Heart left ventricle (tissue), 16 donors: Measurements from ENCODE around the gene IL13RA1. TPM values are rescaled to one million over a fixed set of nuclear protein-coding genes. Genes with fewer than 3 reads are reported as not detected.
A peak's percentile ranks its signal among the peaks of the same experiment; 100 is the strongest.
"Not testable (repeated sequence)": the region's sequence is repeated elsewhere in the genome, so short reads cannot be mapped to it uniquely, and the experiment has no call there.

Source experiments
- ATAC-seq, 4 donors: fragments of 200-7000 bp; cut with Tn5 transposase; one replicate each; pipeline ENCODE4 v1.9.1; 2020 to 2022; ENCODE audit warnings: moderate library complexity in 4 of 4, mild to moderate bottlenecking in 3 of 4, moderate number of reproducible peaks in 1 of 4
- DNase-seq, 5 donors: peaks; one replicate each; pipeline ENCODE4 v3.0.0-alpha.2; 2020
- H3K27ac ChIP-seq, 12 donors: fragments of 200-600 bp; sonication (generic) in 4 of 12; one replicate each; pipeline versions ENCODE4 v1.5.0 to v1.8.0; 2016 to 2022; ENCODE audit warnings: mild to moderate bottlenecking in 2 of 12
- H3K27me3 ChIP-seq, 9 donors: fragments of 200-600 bp; sonication (generic) in 2 of 9; one replicate each; pipeline versions ENCODE4 v1.5.1 to v1.8.0; 2016 to 2022; ENCODE audit warnings: mild to moderate bottlenecking in 3 of 9
- H3K36me3 ChIP-seq, 9 donors: fragments of 200-600 bp; sonication (generic) in 2 of 9; one replicate each; pipeline versions ENCODE4 v1.5.0 to v1.8.0; 2018 to 2022; ENCODE audit warnings: mild to moderate bottlenecking in 2 of 9
- H3K4me1 ChIP-seq, 12 donors: fragments of 200-600 bp; sonication (generic) in 4 of 12; one replicate each; pipeline versions ENCODE4 v1.5.0 to v1.8.0; 2016 to 2022; ENCODE audit warnings: mild to moderate bottlenecking in 3 of 12
- H3K4me3 ChIP-seq, 12 donors: fragments of 200-600 bp; sonication (generic) in 4 of 12; one replicate each; pipeline versions ENCODE4 v1.5.0 to v1.8.0; 2017 to 2022; ENCODE audit warnings: mild to moderate bottlenecking in 9 of 12, moderate library complexity in 4 of 12
- H3K9me3 ChIP-seq, 12 donors: fragments of 200-600 bp; sonication (generic) in 4 of 12; one replicate each; pipeline versions ENCODE4 v1.5.0 to v1.8.0; 2016 to 2022; ENCODE audit warnings: mild to moderate bottlenecking in 1 of 12
- POLR2A ChIP-seq, 2 donors: fragments of 450-650 bp; IDR thresholded peaks; one replicate each; pipeline ENCODE4 v1.6.1; 2017; ENCODE audit warnings: antibody characterized with exemption in 2 of 2, mild to moderate bottlenecking in 2 of 2, moderate library complexity in 2 of 2
- WGBS, 4 donors: extraction: QIAGEN DNeasy Blood & Tissue Kit in 2 of 4; methylation state at CpG; one replicate each; pipeline versions ENCODE4 v1.1.5 to v1.1.7; 2013 to 2018; 5-methylcytosine and 5-hydroxymethylcytosine counted together
- intact Hi-C, 10 donors: fragments of 100-400 bp; cut with DNase I; formaldehyde crosslinking; loops; one replicate each; pipeline versions ENCODE4 v1.11.1 to v1.14.2; 2022
- polyA plus RNA-seq, 2 donors: library from polyadenylated mRNA; stranded (reverse); fragments of 200-250 nt; gene quantifications; one replicate each; pipeline ENCODE4 v1.2.3, GENCODE V29; 2013
- total RNA-seq, 9 donors: library from RNA; depleted of rRNA in 2 of 9; stranded (reverse); fragments of >200 nt in 2 of 9; fragmentation: NEBNext Ultra II Directional in 3 of 9; extraction: Animal tissue kit (Norgen Biotek cat#: 25700) in 3 of 9; gene quantifications; one replicate each; pipeline versions ENCODE4 v1.1.0 to v1.2.4, GENCODE V29; 2016 to 2023
- TF ChIP-seq, protein P1 (sequence below), 12 donors: fragments of 200-600 bp; sonication (generic) in 4 of 12; IDR thresholded peaks; one replicate each; pipeline versions ENCODE4 v1.5.0 to v1.8.0; 2018 to 2022; ENCODE audit warnings: antibody characterized with exemption in 12 of 12, mild to moderate bottlenecking in 5 of 12
- donor health status: ischemic (EF 13 %, LVEDD 7.1; RV severe dilation, severe dysfunction).
- donor health status: healthy with polysubstance abuse.
- donor health status: DM: no; HTN: yes; CAD: no.
- donor health status: DM: no; HTN: no; CAD: no.
- donor health status: ischemic (EF 25% LVEDD 6.9; RV normal size, moderate dysfunction).
- donor health status: ischemic (EF 25% LVEDD 5.7; RV mildly dilated, moderate dysfunction).
- donor health status: healthy.
- donor health status: DM: yes; HTN: yes; CAD: no.
- donor health status: ischemic (EF 35%, LVEDD 5.7; RV mildly dilated, moderate dysfunction).
- donor health status: nonischemic (EF 11% LVEDD 7.7; RV severe dilation, severe dysfunction).
- donor health status: DM: yes; HTN: yes; CAD: no.
- donor health status: PGD.
- donor health status: ischemic (EF 29% LVEDD 5.4; RV normal size, mild dysfunction).
- donor health status: nonischemic (EF 23%, LVEDD 6.1; RV moderate dilation, normal function).

Gene IL13RA1
- total and polyA plus RNA-seq, 11 donors: 5.8 to 44.7 (median 16.8) TPM

DNA sequence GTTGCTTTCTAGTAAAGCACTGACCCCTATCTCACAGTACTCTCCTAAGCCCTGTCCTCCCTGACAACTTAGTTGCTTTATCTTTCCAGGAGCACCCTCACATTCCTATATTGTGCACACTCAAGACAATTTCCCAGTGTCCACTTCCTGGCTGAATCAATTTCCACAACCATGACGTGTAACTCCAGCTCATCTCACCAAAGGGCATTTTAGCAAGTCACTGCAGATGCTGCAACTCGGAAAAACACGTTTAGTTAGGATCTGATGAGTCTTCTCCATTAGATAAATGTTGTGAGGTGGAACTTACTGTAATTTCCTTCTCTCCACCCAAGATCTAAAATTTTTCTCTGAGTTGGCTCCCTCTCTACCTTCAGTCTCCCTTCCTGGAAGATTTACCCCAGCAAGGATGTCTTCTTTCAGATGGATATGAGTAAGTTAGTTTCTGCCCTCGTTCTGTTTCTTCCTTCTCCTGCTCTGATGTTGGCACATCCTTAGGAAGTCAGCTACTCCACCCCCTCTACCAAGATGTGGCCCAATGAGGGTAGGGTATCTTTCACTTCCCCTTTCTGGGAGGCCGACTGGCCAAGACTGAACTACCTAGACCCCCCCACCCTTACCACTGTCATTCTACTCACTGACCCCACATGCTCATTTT lies 28.8 kb upstream of the IL13RA1 start:
- 59 to 76% (median 67%) methylated on average over 5 of the region's 5 CpGs for WGBS, 4 donors
- intact Hi-C loops: no loop called here
- peak in 2 of 4 donors; percentile 38 to 61 for ATAC-seq

DNA sequence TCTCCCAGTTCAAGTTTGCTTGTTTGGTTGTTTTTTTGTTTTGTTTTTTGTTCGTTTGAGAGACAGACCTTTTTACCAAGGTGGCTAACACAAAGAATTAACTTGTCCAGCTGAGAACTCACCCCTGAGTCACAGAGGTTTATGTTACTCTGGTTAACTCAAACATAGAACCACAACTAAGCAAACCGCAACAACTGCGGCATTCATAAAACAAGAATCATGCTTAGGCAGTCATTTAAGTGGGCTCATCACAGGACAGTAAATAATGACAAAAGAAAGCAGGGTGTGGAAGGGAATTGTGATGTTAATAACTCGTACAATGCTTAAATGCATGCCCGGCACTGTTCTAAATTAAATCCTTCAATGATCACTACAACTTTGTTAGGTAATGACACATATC lies 24.7 kb upstream of the IL13RA1 start:
- DNase-seq (no peak), ATAC-seq (no peak)
- Histone ChIP-seq H3K9me3 (no peaks in the 10 kb centered on the region), H3K27me3 (peaks cover 0 to 3% (median 0%) of the 10 kb centered on the region in 9 donors), H3K4me1 (no peaks in the 10 kb centered on the region), H3K4me3 (no peak overlapping the region), H3K36me3 (no peaks in the 10 kb centered on the region), H3K27ac (no peak overlapping the region)
- intact Hi-C loops: no loop called here
- no peak for TF ChIP-seq POLR2A (IDR thresholded peaks at IDR 0.05)
- TF ChIP-seq, protein P1, sequence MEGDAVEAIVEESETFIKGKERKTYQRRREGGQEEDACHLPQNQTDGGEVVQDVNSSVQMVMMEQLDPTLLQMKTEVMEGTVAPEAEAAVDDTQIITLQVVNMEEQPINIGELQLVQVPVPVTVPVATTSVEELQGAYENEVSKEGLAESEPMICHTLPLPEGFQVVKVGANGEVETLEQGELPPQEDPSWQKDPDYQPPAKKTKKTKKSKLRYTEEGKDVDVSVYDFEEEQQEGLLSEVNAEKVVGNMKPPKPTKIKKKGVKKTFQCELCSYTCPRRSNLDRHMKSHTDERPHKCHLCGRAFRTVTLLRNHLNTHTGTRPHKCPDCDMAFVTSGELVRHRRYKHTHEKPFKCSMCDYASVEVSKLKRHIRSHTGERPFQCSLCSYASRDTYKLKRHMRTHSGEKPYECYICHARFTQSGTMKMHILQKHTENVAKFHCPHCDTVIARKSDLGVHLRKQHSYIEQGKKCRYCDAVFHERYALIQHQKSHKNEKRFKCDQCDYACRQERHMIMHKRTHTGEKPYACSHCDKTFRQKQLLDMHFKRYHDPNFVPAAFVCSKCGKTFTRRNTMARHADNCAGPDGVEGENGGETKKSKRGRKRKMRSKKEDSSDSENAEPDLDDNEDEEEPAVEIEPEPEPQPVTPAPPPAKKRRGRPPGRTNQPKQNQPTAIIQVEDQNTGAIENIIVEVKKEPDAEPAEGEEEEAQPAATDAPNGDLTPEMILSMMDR (IDR thresholded peaks at IDR 0.05): no peak
- 81 to 93% (median 88%) methylated on average over 5 of the region's 5 CpGs for WGBS, 4 donors

More for the DNA sequence above, 28.8 kb upstream of the IL13RA1 start:
- Histone ChIP-seq H3K27ac (peak overlapping the region in 1 of 12 donors; percentile 12), H3K36me3 (no peaks in the 10 kb centered on the region), H3K27me3 (no peaks in the 10 kb centered on the region), H3K4me3 (no peak overlapping the region), H3K4me1 (peaks cover 0 to 10% (median 0%) of the 10 kb centered on the region in 12 donors), H3K9me3 (no peaks in the 10 kb centered on the region)
- TF ChIP-seq, protein P1 (IDR thresholded peaks at IDR 0.05): no peak
- no peak for TF ChIP-seq POLR2A (IDR thresholded peaks at IDR 0.05)
- DNase-seq: no peak

DNA sequence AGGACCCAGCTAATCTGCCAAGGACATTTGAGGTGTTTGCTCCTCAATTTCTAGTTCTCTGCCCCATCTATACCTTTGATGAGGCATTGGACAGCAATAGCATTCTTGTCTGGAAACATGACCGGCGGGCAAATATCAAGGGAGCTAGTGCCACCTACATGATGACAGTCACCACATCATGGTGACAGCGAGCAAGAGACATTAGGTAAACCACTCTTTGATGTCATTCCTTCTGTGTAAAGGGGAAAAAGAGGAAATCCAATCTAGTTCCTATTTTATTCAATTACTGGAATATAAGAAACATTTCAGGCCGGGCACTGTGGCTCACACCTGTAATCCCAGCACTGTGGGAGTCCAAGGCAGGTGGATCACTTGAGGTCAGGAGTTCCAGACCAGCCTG lies 20.7 kb upstream of the IL13RA1 start:
- intact Hi-C loops: no loop called here
- WGBS, 4 donors: 76 to 95% (median 88%) methylated on average over 4 of the region's 4 CpGs
- Histone ChIP-seq H3K4me3 (no peak overlapping the region), H3K36me3 (no peaks in the 10 kb centered on the region), H3K4me1 (no peaks in the 10 kb centered on the region), H3K27ac (no peak overlapping the region), H3K27me3 (peaks cover 0 to 3% (median 0%) of the 10 kb centered on the region in 9 donors), H3K9me3 (no peaks in the 10 kb centered on the region)
- DNase-seq: no peak
- TF ChIP-seq, protein P1 (IDR thresholded peaks at IDR 0.05): no peak
- TF ChIP-seq POLR2A (IDR thresholded peaks at IDR 0.05): no peak
- ATAC-seq: no peak

DNA sequence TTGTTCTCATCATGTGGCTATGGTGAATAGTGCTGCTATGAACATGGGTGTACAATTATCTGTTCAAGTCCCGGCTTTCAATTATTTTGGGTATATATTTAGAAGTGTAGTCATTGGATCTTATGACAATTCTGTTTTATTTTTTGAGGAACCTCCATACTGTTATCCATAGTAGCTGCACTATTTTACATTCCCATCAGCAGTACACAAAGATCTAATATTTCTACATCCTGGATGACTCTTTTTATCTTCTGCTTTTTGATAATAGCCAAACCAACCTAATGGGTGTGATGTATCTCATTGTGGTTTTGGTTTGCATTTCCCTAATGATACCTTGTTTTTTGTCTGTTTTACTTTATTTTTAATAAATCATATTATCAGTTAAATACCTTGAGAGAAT lies 12.9 kb upstream of the IL13RA1 start:
- 66 to 97% (median 91%) methylated on average over 1 of the region's 1 CpG for WGBS, 4 donors
- no peak for TF ChIP-seq POLR2A (IDR thresholded peaks at IDR 0.05)
- TF ChIP-seq, protein P1 (IDR thresholded peaks at IDR 0.05): no peak
- Histone ChIP-seq H3K9me3 (no peaks in the 10 kb centered on the region), H3K4me1 (peaks cover 0 to 11% (median 0%) of the 10 kb centered on the region in 12 donors), H3K27me3 (no peaks in the 10 kb centered on the region), H3K36me3 (no peaks in the 10 kb centered on the region), H3K27ac (no peak overlapping the region), H3K4me3 (no peak overlapping the region)
- ATAC-seq (no peak), DNase-seq (no peak)
- intact Hi-C loops: no loop called here

DNA sequence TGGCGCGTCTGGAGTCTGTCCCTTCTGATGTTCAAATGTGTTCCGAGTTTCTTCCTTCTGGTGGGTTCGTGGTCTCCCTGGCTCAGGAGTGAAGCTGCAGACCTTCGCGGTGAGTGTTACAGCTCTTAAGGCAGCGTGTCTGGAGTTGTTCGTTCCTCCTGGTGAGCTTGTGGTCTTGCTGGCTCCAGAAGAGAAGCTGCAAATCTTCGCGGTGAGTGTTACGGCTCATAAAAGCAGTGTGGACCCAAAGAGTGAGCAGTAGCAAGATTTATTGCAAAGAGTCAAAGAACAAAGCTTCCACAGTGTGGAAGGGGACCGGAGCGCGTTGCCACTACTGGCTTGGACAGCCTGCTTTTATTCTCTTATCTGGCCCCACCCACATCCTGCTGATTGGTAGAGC lies 11.5 kb upstream of the IL13RA1 start:
- ATAC-seq: not testable (repeated sequence)

DNA sequence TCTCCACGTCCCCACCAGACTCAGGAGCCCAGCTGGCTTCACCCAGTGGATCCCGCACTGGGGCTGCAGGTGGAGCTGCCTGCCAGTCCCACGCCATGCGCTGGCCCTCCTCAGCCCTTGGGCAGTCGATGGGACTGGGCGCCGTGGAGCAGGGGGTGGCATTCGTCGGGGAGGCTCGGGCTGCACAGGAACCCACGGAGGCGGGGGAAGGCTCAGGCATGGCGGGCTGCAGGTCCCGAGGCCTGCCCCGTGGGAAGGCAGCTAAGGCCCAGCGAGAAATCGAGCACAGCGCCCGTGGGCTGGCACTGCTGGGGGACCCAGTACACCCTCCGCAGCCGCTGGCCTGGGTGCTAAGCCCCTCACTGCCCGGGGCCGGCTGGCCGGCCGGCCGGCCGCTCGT lies 10.6 kb upstream of the IL13RA1 start:
- 84 to 96% (median 95%) methylated on average over 5 to 28 of the region's 28 CpGs for WGBS, 4 donors
- intact Hi-C loops: not testable (repeated sequence)

More for the DNA sequence above, 11.5 kb upstream of the IL13RA1 start:
- peaks cover 0 to 12% (median 0%) of the 10 kb centered on the region in 12 donors for H3K4me1 ChIP-seq
- DNase-seq, H3K9me3 ChIP-seq, H3K27me3 ChIP-seq, H3K4me3 ChIP-seq, H3K36me3 ChIP-seq, H3K27ac ChIP-seq, intact Hi-C loops: not testable (repeated sequence)
- WGBS, 4 donors: 80 to 92% (median 87%) methylated on average over 14 of the region's 14 CpGs

More for the DNA sequence above, 10.6 kb upstream of the IL13RA1 start:
- Histone ChIP-seq H3K4me1 (peaks cover 0 to 12% (median 0%) of the 10 kb centered on the region in 12 donors), H3K27ac (peak overlapping the region in 2 of 12 donors; percentile 5 to 85)
- not testable (repeated sequence) for ATAC-seq, H3K36me3 ChIP-seq, DNase-seq, H3K4me3 ChIP-seq, H3K27me3 ChIP-seq, H3K9me3 ChIP-seq
